HL-60 (cell line): ENCODE data around the gene GDPD4.

Source experiments
- DNase-seq, 2 experiments: peaks; one replicate each; pipeline ENCODE4 v3.0.0-alpha.2; 2010 to 2020; ENCODE audit warnings: low read depth in 1 of 2, low spot score in 1 of 2
- H3K27ac ChIP-seq: fragments of 250-450 bp; sonication (Bioruptor Pico); replicated peaks from 2 replicates; pipeline ENCODE4 v1.5.1; 2020; ENCODE audit warnings: mild to moderate bottlenecking, moderate library complexity
- H3K27me3 ChIP-seq: fragments of 250-450 bp; sonication (Bioruptor Pico); 2 replicates; pipeline ENCODE4 v1.5.1; 2021; ENCODE audit warnings: mild to moderate bottlenecking, moderate library complexity; ENCODE audit not compliant: insufficient read depth, poor library complexity, severe bottlenecking
- H3K4me3 ChIP-seq: replicated peaks from 2 replicates; pipeline ENCODE4 v1.5.1; 2011; ENCODE audit warnings: mild to moderate bottlenecking, control low read depth, low read length; ENCODE audit not compliant: insufficient read depth
- CTCF ChIP-seq: IDR thresholded peaks from one replicate; pipeline ENCODE4 v1.5.1; 2011; ENCODE audit warnings: low read length, control low read depth, inconsistent platforms; ENCODE audit not compliant: insufficient read depth
- GABPA ChIP-seq: IDR thresholded peaks from 2 replicates; pipeline ENCODE4 v1.6.1; 2012; ENCODE audit warnings: low read depth
- POLR2AphosphoS5 ChIP-seq: IDR thresholded peaks from 2 replicates; pipeline ENCODE4 v1.6.1; 2012; ENCODE audit warnings: low read depth
- REST ChIP-seq: IDR thresholded peaks from 2 replicates; pipeline ENCODE4 v1.6.1; 2012; ENCODE audit warnings: low read depth; ENCODE audit not compliant: insufficient replicate concordance
- SPI1 ChIP-seq: IDR thresholded peaks from 2 replicates; pipeline ENCODE4 v1.6.1; 2012; ENCODE audit warnings: low read depth, mild to moderate bottlenecking, borderline replicate concordance

GDPD4 gene

GRCh38 chr11:77181226-77181625 is 120.3 kb downstream of the GDPD4 start:
- H3K27ac ChIP-seq, result no peak overlapping the region
- DNase-seq, result no peak
- TF ChIP-seq REST (no peak), GABPA (no peak), POLR2AphosphoS5 (no peak), CTCF (no peak), SPI1 (no peak)
- no peaks in the 10 kb centered on the region for H3K27me3 ChIP-seq
- no peak overlapping the region for H3K4me3 ChIP-seq

GRCh38 chr11:77180346-77180745 is 121.1 kb downstream of the GDPD4 start:
- H3K27me3 ChIP-seq, result no peaks in the 10 kb centered on the region
- DNase-seq, result no peak
- H3K4me3 ChIP-seq, result no peak overlapping the region
- H3K27ac ChIP-seq, result no peak overlapping the region
- TF ChIP-seq REST, result no peak
- no peak for TF ChIP-seq SPI1

GRCh38 chr11:77179681-77180080 is 121.8 kb downstream of the GDPD4 start:
- no peak overlapping the region for H3K27ac ChIP-seq
- H3K27me3 ChIP-seq, result no peaks in the 10 kb centered on the region
- no peak for DNase-seq
- TF ChIP-seq POLR2AphosphoS5 (no peak), GABPA (no peak), REST (no peak), SPI1 (no peak), CTCF (no peak)
- H3K4me3 ChIP-seq, result no peak overlapping the region

GRCh38 chr11:77179048-77179447 is 122.4 kb downstream of the GDPD4 start:
- no peaks in the 10 kb centered on the region for H3K27me3 ChIP-seq
- H3K27ac ChIP-seq, result no peak overlapping the region
- no peak for DNase-seq
- H3K4me3 ChIP-seq, result no peak overlapping the region
- TF ChIP-seq SPI1 (no peak), REST (no peak), POLR2AphosphoS5 (no peak), CTCF (no peak), GABPA (no peak)
